ENCODE measurements around the gene UVSSA. TPM values are rescaled to one million over a fixed set of nuclear protein-coding genes. Genes with fewer than 3 reads are reported as not detected.

UVSSA gene
- total RNA-seq, 4 donors from 2014 or later = 8.5 to 13.2 (median 12.3) TPM

GRCh38 chr4:1375051-1375721, 28.2 kb downstream of the UVSSA start:
- intact Hi-C loops (cut with DNase I; ENCODE audit: low total_unique reads) (no loop called here), in situ Hi-C loops (cut with MboI; ENCODE audit: low sequenced_read_pairs in 4 of 4) (no loop called here)
- Histone ChIP-seq H3K36me3 (peaks cover 0 to 7% of the 10 kb centered on the region in 2 donors), H3K27ac (no peak overlapping the region), H3K9me3 (no peaks in the 10 kb centered on the region), H3K27me3 (no peaks in the 10 kb centered on the region), H3K4me3 (no peak overlapping the region), H3K4me1 (no peaks in the 10 kb centered on the region)
- no peak for DNase-seq
- no peak for TF ChIP-seq POLR2A (IDR thresholded peaks at IDR 0.05)
- TF ChIP-seq, protein P1, sequence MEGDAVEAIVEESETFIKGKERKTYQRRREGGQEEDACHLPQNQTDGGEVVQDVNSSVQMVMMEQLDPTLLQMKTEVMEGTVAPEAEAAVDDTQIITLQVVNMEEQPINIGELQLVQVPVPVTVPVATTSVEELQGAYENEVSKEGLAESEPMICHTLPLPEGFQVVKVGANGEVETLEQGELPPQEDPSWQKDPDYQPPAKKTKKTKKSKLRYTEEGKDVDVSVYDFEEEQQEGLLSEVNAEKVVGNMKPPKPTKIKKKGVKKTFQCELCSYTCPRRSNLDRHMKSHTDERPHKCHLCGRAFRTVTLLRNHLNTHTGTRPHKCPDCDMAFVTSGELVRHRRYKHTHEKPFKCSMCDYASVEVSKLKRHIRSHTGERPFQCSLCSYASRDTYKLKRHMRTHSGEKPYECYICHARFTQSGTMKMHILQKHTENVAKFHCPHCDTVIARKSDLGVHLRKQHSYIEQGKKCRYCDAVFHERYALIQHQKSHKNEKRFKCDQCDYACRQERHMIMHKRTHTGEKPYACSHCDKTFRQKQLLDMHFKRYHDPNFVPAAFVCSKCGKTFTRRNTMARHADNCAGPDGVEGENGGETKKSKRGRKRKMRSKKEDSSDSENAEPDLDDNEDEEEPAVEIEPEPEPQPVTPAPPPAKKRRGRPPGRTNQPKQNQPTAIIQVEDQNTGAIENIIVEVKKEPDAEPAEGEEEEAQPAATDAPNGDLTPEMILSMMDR (IDR thresholded peaks at IDR 0.05 in 4 of 5, conservative IDR thresholded peaks at IDR 0.05 in 1 of 5) = no peak
- ATAC-seq = no peak

GRCh38 chr4:1375761-1376322, 28.8 kb downstream of the UVSSA start:
- no peak for TF ChIP-seq POLR2A (IDR thresholded peaks at IDR 0.05)
- TF ChIP-seq, protein P1 (IDR thresholded peaks at IDR 0.05 in 4 of 5, conservative IDR thresholded peaks at IDR 0.05 in 1 of 5) = no peak
- DNase-seq (no peak), ATAC-seq (no peak)
- H3K4me3 ChIP-seq = no peak overlapping the region
- no peaks in the 10 kb centered on the region for H3K4me1 ChIP-seq
- no peaks in the 10 kb centered on the region for H3K27me3 ChIP-seq
- in situ Hi-C loops (cut with MboI; ENCODE audit: low sequenced_read_pairs in 4 of 4) (no loop called here), intact Hi-C loops (cut with DNase I; ENCODE audit: low total_unique reads) (no loop called here)
- peaks cover 0 to 7% of the 10 kb centered on the region in 2 donors for H3K36me3 ChIP-seq
- H3K27ac ChIP-seq = no peak overlapping the region
- H3K9me3 ChIP-seq = no peaks in the 10 kb centered on the region

- in situ Hi-C loops (cut with MboI; ENCODE audit: low sequenced_read_pairs in 4 of 4) (no loop called here), intact Hi-C loops (cut with DNase I; ENCODE audit: low total_unique reads) (no loop called here)
- Histone ChIP-seq H3K36me3 (peaks cover 0 to 7% of the 10 kb centered on the region in 2 donors), H3K4me1 (no peaks in the 10 kb centered on the region), H3K27ac (no peak overlapping the region), H3K27me3 (no peaks in the 10 kb centered on the region), H3K4me3 (no peak overlapping the region), H3K9me3 (no peaks in the 10 kb centered on the region)
- ATAC-seq = no peak
- DNase-seq = no peak
- no peak for TF ChIP-seq POLR2A (IDR thresholded peaks at IDR 0.05)
- TF ChIP-seq, protein P1 (IDR thresholded peaks at IDR 0.05 in 4 of 5, conservative IDR thresholded peaks at IDR 0.05 in 1 of 5) = no peak
Observed at GRCh38 chr4:1376391-1376840, 29.4 kb downstream of the UVSSA start.

- intact Hi-C loops (cut with DNase I; ENCODE audit: low total_unique reads) = no loop called here
- Histone ChIP-seq H3K27ac (no peak overlapping the region), H3K4me1 (no peaks in the 10 kb centered on the region), H3K4me3 (no peak overlapping the region), H3K9me3 (no peaks in the 10 kb centered on the region), H3K27me3 (no peaks in the 10 kb centered on the region), H3K36me3 (peaks cover 0 to 4% of the 10 kb centered on the region in 2 donors)
- ATAC-seq (no peak), DNase-seq (no peak)
- TF ChIP-seq, protein P1 (IDR thresholded peaks at IDR 0.05 in 4 of 5, conservative IDR thresholded peaks at IDR 0.05 in 1 of 5) = no peak
- no peak for TF ChIP-seq POLR2A (IDR thresholded peaks at IDR 0.05)
- in situ Hi-C loops (cut with MboI; ENCODE audit: low sequenced_read_pairs in 4 of 4) = no loop called here
Observed at GRCh38 chr4:1376841-1377605, 30.0 kb downstream of the UVSSA start.

Data from gastrocnemius medialis (tissue), 4 donors.